AG20443 (cell line): ENCODE results near the gene BCAP31.

Experiments
- DNase-seq: peaks from one replicate; pipeline ENCODE4 v3.0.0; 2012; ENCODE audit warnings: low spot score, mixed read lengths

The BCAP31 gene

DNA sequence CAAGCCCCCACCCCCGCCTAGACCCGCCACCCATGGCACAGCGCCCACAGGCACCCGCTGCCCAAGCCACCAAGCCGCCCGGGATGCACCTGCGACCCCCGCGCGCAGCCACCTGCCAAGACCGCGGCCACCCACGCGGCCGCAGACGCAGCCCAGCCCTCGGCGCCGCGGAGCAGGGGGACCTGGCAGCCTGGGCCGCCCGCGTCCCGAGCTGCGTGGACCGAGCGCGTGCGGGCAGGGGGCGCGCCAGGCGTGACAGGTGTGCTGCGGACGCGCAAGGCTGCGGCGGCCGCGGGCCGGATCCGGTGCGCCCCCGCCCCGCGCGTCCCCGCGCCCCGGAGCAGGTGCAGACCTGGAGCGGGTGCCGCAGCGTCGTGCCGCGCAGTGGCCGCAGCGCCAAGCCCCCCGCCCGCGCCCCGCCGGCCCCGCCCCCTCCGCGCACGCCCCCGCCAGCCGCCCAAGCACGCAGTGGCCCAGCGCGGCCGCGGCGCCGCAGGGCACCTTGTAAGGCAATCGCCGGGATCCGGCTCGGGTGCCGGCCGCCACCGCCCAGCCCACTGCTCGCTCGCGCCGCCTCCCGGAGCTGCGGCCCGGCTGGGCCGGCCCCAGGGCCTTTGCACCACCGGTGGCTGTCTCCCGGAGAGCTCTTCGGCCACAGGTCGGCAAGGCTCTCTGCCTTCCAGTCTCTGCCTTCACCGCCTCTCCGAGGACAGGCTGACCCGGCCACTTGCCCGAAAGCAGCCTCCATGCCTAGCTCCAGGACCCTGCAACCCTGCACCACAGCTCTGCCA is 50.6 kb downstream of the BCAP31 start, which contains the start of gene PNCK:
TSS of gene PNCK (minus strand) at position 386 of the 791 bp plus-strand sequence. CDS start 737 bp downstream, outside the sequence.
- DNase-seq: no peak

DNA sequence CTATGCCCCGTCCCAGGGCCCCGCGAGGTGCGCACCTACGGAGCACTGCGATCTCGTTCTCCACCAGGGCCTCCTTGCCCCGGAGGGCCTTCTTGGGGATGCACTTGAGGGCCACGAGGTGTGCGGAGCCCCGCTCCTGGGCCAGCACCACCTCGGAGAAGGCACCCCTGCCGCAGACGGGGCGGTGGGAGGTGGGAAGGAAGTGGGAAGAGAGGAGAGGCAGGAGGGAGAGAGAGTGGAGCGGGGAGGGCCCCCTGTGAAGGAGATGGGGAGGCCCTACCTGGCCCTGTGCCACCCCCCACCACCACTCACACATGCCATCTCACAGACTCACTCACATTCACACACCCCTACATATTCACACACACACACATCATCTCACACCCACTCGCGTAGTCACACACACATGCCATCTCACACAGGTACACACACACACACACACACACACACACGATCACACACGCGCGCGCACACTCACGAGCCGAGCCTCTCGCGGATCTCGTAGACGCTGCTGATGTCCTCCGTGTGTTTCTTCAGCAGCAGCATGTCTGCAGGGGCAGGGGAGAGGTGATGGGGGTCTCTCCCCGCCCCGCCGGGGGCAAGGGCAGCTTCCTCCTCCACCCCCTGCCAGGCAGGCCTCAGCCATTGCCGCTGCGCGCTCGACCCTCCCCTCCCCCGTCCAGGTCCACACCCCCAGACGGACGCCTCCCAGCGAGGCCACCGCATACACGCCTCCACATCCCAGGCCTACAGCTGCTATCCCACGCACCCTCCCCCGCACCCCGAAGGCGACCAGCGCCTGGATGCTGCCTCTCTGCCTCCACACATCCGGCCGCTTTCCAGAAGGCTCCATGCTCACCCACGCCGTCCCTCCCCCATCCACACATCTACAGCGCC is 51.4 kb downstream of the BCAP31 start:
- DNase-seq: no peak

DNA sequence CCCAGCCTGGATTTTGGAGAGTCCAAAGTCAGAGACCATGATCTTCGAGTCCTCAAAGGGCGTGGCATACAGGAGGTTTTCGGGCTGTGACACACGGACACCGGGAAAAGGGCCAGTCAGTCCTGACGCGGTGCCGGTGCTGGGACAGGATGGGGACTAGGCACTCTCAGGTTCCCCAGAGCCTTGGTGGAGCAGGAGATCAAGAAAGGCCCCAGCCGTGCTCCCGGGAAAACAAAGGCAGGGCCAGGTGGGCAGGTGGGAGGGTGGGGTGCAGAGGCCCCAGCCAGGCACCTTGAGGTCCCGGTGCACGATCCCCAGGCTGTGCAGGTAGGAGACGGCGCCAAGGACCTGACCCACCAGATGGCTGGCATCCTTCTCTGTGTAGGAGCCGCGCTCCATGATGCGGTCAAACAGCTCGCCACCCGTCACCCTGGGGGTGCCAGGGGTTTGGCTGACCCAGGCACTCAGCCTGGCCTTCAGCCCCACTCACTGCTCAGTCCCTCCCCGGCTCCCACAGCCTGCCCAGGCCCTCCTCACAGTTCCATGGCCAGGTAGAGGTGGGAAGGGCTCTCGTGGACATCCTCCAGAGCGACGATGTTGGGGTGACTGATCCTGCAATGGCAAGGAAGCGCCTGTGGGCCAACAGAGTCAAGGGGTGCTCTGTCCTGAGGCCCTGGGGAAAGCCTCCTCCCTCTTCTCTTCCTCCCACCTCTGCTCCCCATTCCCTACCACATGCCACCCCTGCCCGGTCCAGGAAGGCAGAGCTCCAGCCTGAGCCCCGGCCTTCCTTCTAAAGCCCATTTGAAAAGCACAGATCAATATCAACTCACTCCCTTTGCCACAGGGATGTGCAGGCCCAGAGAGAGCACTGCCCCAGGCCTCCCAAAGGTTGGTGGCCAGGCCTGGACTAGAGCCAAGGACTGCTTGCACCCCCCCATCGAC is 52.3 kb downstream of the BCAP31 start:
- no peak for DNase-seq

DNA sequence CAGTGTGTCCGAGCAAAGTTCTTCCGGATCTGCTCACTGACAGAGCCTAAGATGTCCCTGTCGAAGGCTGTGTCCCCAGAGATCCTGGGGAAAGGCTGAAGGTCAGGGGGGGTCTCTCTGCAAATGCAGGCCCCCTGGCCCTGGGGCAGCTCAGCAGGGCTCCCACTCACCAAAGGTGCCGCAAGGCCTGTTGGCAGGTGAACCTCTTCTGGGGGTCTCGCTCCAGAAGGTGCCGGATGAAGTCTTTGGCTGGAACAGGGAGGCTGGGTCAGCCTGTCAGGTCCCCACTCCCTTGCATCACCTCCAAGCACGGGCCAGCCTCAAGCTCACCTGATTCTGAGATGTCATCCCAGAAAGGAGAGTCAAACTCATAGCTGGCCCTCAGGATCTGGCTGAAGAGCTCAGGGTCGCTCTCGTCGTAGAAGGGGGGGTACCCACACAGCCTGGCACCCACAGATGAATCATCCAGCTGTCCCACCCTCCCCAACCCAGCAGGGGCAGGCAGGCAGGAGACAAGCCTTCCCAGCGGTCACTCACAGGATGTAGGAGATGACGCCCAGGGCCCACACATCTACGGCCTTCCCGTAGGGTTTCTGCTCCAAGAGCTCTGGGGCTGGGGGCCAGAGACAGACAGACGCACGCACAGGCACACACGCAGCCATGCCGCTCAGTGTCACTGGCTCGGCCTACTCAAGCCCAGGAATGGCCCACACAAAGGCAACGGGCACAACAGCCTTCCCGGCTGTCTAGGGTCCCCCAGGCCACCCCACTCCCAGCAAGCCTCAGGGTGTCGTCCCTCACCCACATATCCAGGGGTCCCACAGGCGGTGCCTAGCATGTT is 53.2 kb downstream of the BCAP31 start:
- no peak for DNase-seq

DNA sequence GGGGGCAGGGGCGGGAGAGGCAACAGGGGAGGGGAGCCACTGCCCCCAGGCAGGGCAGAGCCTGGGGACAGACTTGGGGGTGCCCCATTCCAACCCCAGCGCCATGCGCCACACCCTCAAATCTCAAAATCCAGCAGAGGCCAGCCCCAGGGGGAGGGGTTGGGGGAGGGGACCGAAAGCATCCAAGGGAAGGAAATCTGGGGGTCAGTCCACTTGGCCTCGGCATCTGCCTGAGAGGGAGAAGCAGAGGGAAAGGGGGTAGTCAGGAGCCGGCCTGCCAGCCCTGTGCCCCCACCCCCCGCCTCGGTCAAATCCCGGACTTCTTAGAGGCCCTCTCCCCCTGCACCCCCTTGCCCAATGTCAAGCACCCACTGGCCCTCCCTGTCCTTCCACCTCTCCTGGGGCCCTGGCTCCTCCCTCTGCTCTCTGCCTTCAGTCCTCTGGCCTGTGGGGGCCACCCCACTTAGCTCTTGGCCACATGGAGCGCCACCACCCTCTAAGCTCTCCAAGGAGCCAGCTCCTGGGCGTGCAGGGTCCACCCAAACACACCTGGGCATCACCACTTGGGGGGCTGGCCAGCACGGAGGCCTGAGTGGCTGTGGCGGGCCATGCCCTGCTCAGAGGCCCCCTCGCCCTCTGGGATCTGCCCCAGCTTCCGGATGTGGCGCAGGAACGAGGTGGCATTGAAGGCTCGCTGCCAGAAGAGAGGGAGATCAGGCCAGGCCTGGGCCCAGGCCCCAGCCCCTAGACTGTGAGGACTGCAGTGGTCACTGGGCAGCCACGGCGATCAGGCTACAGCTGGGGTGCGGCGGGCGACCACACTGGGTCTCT is 54.1 kb downstream of the BCAP31 start:
- DNase-seq: no peak

DNA sequence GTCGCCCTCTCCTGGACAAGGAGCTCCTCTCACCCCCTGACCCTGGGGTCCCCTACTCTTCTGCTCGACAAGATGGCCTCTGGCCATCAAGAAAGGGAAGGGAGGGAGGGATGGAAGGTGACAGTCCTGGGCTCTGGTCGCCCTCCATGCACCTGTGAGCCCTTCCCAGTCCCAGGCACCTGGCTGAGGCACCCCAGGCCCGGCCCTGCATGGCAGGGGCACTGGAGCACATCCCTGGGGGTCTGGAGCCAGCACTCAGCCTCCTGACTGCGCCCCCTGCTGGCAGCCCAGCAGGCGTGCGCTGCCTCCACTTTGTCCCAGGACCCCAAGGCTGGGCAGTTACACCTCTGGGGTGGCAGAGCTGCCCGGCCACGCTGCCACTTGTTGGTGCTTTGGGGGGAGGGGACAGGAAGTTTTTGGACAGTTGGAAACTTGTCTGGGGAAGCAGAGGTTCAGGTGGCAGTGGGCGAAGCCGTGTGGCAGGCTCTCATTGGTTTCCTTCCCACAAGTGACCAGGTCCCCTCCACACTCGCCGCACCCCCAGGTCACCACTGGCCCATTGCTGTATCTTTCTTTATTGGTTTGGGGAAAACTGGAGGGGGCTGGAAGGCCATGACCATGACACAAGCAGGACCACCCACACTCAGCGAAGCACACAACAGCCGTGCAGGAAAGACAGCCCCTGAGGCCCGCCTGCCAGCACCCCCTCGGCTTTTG is 54.9 kb downstream of the BCAP31 start:
- peak; percentile 55 for DNase-seq

DNA sequence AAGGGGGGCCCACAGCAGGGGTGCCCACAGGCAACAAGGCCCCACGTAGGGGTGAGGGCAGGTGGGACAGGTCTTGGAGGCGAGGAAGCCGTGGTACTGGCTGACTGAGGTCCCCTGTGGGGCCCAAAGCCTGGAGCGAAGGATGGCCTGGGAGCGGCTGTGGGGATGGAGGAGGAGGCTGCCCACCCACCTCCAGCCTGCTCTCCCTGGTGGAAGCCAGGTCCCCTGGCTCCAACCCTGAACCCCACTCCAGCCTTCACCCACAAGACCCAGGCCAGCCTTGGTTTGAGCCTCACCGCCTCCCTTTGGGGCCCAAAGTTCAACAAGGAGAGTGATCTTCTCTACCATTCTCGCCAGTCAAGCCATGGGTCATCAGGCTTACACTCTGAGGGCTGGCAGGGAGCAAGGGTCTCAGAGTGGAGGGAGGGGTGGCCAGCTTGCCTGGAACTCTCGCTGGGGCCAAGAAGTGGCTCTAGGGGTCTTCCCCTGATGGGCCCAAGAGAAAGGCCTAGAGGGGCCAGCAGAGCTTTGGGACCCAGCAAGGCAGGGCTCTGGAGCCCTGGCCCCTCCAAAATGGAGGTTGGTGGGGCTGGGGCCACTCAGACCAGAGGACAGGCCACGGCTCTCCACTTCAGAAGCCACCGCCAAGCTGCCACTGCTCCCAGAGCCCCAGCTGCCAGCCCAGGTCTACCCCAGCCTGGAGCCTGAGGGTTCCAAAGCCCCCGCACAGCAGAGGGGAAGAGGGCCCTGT is 55.6 kb downstream of the BCAP31 start:
- DNase-seq: no peak

DNA sequence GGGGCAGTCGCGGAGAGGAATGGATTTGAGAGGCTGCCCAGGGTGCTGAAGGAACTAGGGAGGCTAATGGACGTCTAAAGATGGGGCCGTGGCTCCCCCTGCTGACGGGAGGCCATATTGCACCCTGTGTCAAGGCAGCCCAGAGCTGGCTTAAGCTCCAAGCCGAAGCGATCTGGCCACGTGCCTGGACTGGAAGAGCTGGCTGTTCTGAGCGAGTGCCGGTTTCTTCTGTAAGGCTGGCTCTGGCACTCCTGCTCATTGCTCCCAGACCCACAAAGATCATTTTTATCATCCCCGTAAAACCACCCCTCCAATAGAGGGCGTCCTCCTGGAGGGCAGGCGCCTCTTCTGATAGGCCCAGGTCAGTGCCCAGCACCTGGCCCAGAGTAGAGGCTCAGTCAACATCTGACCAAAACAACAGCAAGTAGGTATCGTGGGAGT is 56.2 kb downstream of the BCAP31 start:
- DNase-seq: peak; percentile 80

DNA sequence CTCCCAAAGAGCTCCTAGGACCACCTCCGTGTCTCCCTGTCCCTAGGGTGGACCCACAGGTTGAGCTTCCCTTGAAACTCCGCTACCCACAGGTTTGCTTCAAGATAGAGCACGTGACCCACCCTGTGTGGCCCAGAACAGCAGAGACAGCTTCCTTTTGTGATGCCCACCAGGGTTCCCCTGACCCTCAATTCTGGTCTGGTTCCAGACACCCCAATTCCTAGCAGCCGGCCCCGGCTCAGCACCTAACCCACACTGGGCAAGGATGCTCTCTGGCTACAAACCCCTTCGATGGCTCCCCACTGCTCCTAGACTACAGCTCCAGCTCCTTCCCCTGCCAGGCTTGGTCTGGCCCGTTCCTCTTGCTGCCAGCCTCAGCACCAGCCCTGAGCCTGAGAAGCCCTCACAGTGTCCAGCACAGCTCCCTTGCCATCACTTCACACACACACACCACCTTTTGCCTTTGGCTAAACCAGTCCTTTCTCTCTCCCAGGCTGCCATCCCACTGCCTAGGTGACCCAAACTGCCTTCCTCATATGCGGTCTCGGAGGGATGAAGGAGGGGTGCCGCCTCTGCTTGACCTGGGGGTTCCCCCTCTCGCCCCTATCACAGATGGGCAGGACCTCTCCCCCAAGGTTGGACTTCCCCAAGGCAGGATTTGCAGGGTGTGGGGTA is 56.8 kb downstream of the BCAP31 start:
- no peak for DNase-seq

- no peak for DNase-seq
These were observed 58.4 kb downstream of the BCAP31 start for GRCh38 chrX:153665726-153666306.

- no peak for DNase-seq
These were observed 61.9 kb downstream of the BCAP31 start for GRCh38 chrX:153662266-153662665.

GRCh38 chrX:153659268-153659667 is 64.9 kb downstream of the BCAP31 start:
- no peak for DNase-seq

GRCh38 chrX:153657161-153657560 is 67.0 kb downstream of the BCAP31 start:
- no peak for DNase-seq

DNA sequence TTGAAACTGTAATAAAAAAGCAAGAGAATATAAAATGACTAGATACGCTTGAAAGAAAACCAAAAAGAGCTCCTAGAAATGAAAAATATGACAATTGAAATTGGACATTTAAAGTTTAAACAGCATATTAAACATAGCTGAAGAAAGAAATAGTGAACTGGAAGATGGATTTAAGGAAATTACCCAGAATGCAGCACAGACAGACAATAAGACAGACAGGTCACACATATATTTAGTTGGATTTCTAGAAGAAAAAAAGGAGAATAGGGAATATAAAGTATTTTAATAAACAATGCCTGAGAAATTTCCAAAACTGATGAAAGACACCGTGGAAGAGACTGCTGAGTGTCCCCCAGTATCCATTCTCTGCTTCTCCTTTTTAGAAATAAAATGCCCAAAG is 70.6 kb downstream of the BCAP31 start:
- no peak for DNase-seq

DNA sequence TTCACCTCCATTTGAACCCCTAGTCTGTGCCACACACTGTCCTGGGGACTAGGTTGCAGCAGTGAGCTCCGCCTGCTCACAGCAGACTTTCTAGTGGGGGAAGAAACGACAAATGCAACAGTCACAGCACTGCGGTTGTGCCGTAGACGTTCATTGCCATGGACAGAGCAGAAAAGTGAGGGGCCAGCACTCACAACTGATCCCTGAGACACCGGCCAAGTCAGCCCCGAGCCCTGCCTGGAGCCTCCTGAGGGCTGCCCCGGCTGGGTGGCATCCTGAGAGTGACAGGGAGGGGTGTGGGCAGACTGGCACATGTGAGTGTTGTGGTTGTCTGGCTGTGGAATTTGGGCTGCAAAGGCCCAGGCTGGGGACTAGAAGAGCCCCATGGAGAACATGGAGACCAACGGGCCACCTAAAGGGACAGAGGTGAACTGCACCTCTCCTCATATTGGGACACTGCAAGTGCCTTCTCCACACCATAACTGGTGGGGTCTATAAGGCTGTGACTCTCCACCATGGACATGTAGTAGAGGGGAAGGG is 72.6 kb downstream of the BCAP31 start:
- no peak for DNase-seq

- no peak for DNase-seq
These were observed 73.2 kb downstream of the BCAP31 start for GRCh38 chrX:153650959-153651358.
